Lung (tissue), 12 donors: ENCODE results near the gene STARD6. TPM values are rescaled to one million over a fixed set of nuclear protein-coding genes. Genes with fewer than 3 reads are reported as not detected.

Experiments
- ATAC-seq: fragments of 200-7000 bp; cut with Tn5 transposase; one replicate; pipeline ENCODE4 v1.9.1; 2020; ENCODE audit warnings: moderate number of reproducible peaks; ENCODE audit not compliant: insufficient read depth, low FRiP score
- DNase-seq, 3 donors: peaks; one replicate each; pipeline ENCODE4 v3.0.0-alpha.2; 2013 to 2017
- H3K27ac ChIP-seq, 2 donors: one replicate each; pipeline ENCODE4 v1.5.1; 2013; ENCODE audit warnings: mild to moderate bottlenecking in 2 of 2, moderate library complexity in 2 of 2, control low read depth in 1 of 2, inconsistent platforms in 1 of 2, low read depth in 1 of 2, low read length in 1 of 2
- H3K27me3 ChIP-seq, 3 donors: one replicate each; pipeline ENCODE4 v1.5.1; 2013; ENCODE audit warnings: low read length in 2 of 3; ENCODE audit not compliant: control insufficient read depth in 3 of 3, insufficient read depth in 3 of 3
- H3K36me3 ChIP-seq, 4 donors: one replicate each; pipeline ENCODE4 v1.5.1; 2013; ENCODE audit warnings: low read length in 4 of 4, mild to moderate bottlenecking in 1 of 4, moderate library complexity in 1 of 4; ENCODE audit not compliant: control insufficient read depth in 4 of 4, insufficient read depth in 4 of 4
- H3K4me1 ChIP-seq, 5 donors: one replicate each; pipeline ENCODE4 v1.5.1; 2013; ENCODE audit warnings: low read length in 5 of 5, mild to moderate bottlenecking in 2 of 5, moderate library complexity in 1 of 5; ENCODE audit not compliant: control insufficient read depth in 5 of 5, insufficient read depth in 5 of 5
- H3K4me3 ChIP-seq: one replicate; pipeline ENCODE4 v1.5.1; 2013; ENCODE audit warnings: mild to moderate bottlenecking, control low read depth, moderate library complexity
- H3K9ac ChIP-seq, 2 donors: one replicate each; pipeline ENCODE4 v1.5.1; 2013; ENCODE audit warnings: low read length in 2 of 2, control low read depth in 1 of 2; ENCODE audit not compliant: insufficient read depth in 1 of 2
- H3K9me3 ChIP-seq, 4 donors: one replicate each; pipeline ENCODE4 v1.5.1; 2013; ENCODE audit warnings: low read length in 3 of 4, mild to moderate bottlenecking in 1 of 4, moderate library complexity in 1 of 4; ENCODE audit not compliant: control insufficient read depth in 4 of 4, insufficient read depth in 3 of 4
- CTCF ChIP-seq: IDR thresholded peaks from 2 replicates; pipeline ENCODE4 v1.5.1; 2012; ENCODE audit warnings: mild to moderate bottlenecking; ENCODE audit errors: control extremely low read depth, extremely low read depth
- WGBS, 2 donors: extraction: QIAGEN DNeasy Blood & Tissue Kit; methylation state at CpG; one replicate each; pipeline ENCODE4 v1.1.7; 2013; 5-methylcytosine and 5-hydroxymethylcytosine counted together
- polyA plus RNA-seq, 2 donors: library from polyadenylated mRNA; stranded (reverse); fragments of 200-250 nt; gene quantifications; one replicate each; pipeline ENCODE4 v1.2.1, GENCODE V29; 2013
- total RNA-seq, 2 donors: library from RNA; depleted of rRNA in 1 of 2; stranded (reverse); fragments of >200 nt in 1 of 2; gene quantifications; one replicate each; pipeline ENCODE4 v1.2.1, GENCODE V29; 2014 to 2021
- donor health status: control.
- donor health status: control.
- donor health status: Bipolar disorder and iron deficiency.
- donor health status: healthy.
- donor health status: DM: yes; HTN: yes; CAD: no.

STARD6 gene
- total and polyA plus RNA-seq, 4 donors = 0.07 TPM; not detected in 3

DNA sequence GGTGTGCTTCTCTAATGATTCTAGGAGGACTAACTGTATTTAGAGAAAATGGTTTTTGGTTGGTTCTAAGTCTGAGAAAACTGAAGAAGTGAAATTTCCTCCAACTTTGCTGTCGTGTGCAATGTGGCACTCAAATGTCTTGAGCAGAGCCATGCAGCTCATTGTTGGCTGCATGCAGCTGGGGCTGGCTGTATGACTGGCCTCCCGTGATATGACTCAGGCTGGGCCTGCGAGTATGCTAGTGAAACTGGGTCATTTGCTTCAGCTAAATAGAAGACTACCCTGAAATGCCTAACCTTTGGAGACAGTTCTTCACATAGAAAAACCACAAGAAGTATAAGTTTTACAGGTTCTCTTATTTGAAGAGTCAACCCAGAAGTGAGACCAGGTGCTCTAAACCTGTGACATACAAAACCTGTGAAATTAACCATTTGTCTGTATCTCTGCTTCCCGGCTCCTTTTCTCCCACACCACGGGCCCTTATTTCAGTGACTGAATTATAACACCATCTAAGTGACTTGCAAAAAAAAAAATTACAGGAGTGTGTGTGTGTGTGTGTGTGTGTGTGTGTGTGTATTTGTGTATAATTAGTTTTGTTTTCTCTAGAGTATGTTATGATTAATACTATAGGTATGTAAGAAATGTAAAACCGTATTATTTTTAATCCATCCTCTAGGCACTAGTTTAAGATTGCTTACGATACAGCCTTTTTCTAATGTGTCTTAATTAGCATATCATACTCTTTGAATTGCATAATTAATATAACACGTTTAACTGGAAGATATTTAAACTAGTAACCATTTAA is 72.5 kb downstream of the STARD6 start:
- H3K36me3 ChIP-seq = peaks cover 6 to 45% (median 14%) of the 10 kb centered on the region in 4 donors
- no peaks in the 10 kb centered on the region for H3K27me3 ChIP-seq
- H3K9ac ChIP-seq = no peak overlapping the region
- H3K9me3 ChIP-seq = no peaks in the 10 kb centered on the region
- WGBS, 2 donors = 75 to 84% methylated on average over 8 of the region's 8 CpGs
- H3K27ac ChIP-seq = no peak overlapping the region
- ATAC-seq (peak; percentile 11), DNase-seq (no peak)
- no peak overlapping the region for H3K4me3 ChIP-seq
- H3K4me1 ChIP-seq = no peaks in the 10 kb centered on the region
- TF ChIP-seq CTCF = no peak

DNA sequence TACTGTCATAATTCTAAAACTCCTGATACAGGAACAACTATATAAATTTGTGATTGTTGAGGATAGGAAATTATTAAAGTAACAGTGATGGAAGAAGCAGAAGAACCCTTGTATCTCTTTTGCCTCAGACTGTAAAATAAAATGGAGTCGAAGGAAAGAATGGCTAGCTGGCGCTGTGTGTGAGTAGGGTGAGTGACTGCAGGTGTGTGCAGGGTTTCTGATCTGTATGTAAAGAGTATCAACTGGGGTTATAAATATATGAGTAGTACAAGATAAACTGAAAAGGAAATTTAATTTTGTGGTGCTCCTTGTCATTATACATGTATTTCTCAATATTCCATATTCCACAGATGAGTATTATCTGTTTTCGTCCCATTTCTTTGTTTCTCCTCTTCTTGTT is 73.1 kb downstream of the STARD6 start:
- 92 to 93% methylated on average over 3 of the region's 3 CpGs for WGBS, 2 donors
- no peak for TF ChIP-seq CTCF
- Histone ChIP-seq H3K36me3 (peaks cover 8 to 47% (median 15%) of the 10 kb centered on the region in 4 donors), H3K27ac (no peak overlapping the region), H3K4me1 (no peaks in the 10 kb centered on the region), H3K4me3 (no peak overlapping the region), H3K27me3 (no peaks in the 10 kb centered on the region), H3K9ac (no peak overlapping the region), H3K9me3 (no peaks in the 10 kb centered on the region)
- no peak for ATAC-seq
- no peak for DNase-seq

GRCh38 chr18:54280220-54280569 is 77.5 kb downstream of the STARD6 start:
- ATAC-seq (no peak), DNase-seq (no peak)
- H3K27ac ChIP-seq = no peak overlapping the region
- peaks cover 9 to 48% (median 10%) of the 10 kb centered on the region in 4 donors for H3K36me3 ChIP-seq
- no peak overlapping the region for H3K4me3 ChIP-seq
- no peaks in the 10 kb centered on the region for H3K27me3 ChIP-seq
- no peaks in the 10 kb centered on the region for H3K9me3 ChIP-seq
- peaks cover 0 to 4% (median 0%) of the 10 kb centered on the region in 5 donors for H3K4me1 ChIP-seq
- no peak overlapping the region for H3K9ac ChIP-seq
- no peak for TF ChIP-seq CTCF
